Kidney epithelial cell (primary cell): ENCODE data around the gene USP15. TPM values are rescaled to one million over a fixed set of nuclear protein-coding genes. Genes with fewer than 3 reads are reported as not detected.

Source experiments
- DNase-seq: peaks from one replicate; pipeline ENCODE4 v3.0.0-alpha.2; 2010; ENCODE audit warnings: low read depth
- H3K27me3 ChIP-seq: 2 replicates; pipeline ENCODE4 v1.6.0; 2011; ENCODE audit warnings: low read length; ENCODE audit not compliant: control insufficient read depth, insufficient read depth
- H3K36me3 ChIP-seq: 2 replicates; pipeline ENCODE4 v1.5.1; 2011; ENCODE audit warnings: low read length; ENCODE audit not compliant: control insufficient read depth, insufficient read depth
- H3K4me3 ChIP-seq: 2 replicates; pipeline ENCODE4 v1.5.1; 2011; ENCODE audit warnings: low read depth, mild to moderate bottlenecking, control low read depth, low read length
- total RNA-seq: library from RNA; depleted of rRNA; stranded (reverse); fragments of >200 nt; gene quantifications from 2 replicates; pipeline ENCODE4 v1.2.3, GENCODE V29; 2015
- TF ChIP-seq, protein P1 (sequence below): IDR thresholded peaks from 2 replicates; pipeline ENCODE4 v1.5.1; 2011; ENCODE audit warnings: mild to moderate bottlenecking, moderate library complexity, low read length, control low read depth, inconsistent platforms; ENCODE audit not compliant: insufficient read depth, poor library complexity, severe bottlenecking

The USP15 gene
- total RNA-seq, 1 donor from 2014 or later, result 37.5 TPM

DNA sequence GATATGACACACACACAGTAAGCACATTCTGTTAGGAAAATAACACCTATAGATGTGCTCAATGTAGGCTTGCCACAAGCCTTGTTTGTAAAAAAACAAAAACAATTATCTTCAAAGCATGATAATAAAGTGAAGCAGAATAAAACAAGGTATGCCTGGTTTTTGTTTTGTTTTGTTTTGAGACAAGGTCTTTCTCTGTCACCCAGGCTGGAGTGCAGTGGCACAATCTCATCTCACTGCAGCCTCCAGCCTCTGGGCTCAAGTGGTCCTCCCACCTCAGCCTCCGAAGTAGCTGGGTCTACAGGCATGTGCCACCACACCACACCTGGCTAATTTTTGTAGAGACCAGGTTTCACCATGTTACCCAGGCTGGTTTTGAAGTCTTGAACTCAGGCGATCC lies 154.0 kb downstream of the USP15 start:
- Histone ChIP-seq H3K36me3 (no peaks in the 10 kb centered on the region), H3K27me3 (no peaks in the 10 kb centered on the region), H3K4me3 (no peak overlapping the region)
- no peak for DNase-seq
- TF ChIP-seq, protein P1, sequence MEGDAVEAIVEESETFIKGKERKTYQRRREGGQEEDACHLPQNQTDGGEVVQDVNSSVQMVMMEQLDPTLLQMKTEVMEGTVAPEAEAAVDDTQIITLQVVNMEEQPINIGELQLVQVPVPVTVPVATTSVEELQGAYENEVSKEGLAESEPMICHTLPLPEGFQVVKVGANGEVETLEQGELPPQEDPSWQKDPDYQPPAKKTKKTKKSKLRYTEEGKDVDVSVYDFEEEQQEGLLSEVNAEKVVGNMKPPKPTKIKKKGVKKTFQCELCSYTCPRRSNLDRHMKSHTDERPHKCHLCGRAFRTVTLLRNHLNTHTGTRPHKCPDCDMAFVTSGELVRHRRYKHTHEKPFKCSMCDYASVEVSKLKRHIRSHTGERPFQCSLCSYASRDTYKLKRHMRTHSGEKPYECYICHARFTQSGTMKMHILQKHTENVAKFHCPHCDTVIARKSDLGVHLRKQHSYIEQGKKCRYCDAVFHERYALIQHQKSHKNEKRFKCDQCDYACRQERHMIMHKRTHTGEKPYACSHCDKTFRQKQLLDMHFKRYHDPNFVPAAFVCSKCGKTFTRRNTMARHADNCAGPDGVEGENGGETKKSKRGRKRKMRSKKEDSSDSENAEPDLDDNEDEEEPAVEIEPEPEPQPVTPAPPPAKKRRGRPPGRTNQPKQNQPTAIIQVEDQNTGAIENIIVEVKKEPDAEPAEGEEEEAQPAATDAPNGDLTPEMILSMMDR, result no peak

DNA sequence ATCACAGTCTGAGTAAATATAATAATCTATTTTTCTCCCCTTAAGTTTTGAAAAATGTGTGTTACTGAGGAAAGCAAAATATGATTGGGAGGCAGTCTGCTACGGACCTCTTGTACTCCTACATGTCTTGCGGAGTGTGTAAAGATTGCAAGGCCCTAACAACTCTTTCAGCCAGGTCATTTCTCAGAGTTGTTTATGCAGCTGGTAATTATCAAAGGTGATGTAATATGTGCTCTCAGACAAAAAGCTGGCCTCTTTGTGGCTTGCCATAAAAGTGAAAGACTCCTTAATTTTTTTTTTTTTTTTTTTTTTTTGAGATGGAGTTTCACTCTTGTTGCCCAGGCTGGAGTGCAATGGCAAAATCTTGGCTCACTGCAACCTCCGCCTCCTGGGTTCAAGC lies 165.9 kb downstream of the USP15 start:
- TF ChIP-seq, protein P1, result no peak
- no peaks in the 10 kb centered on the region for H3K36me3 ChIP-seq
- DNase-seq, result peak; percentile 7
- no peaks in the 10 kb centered on the region for H3K27me3 ChIP-seq
- H3K4me3 ChIP-seq, result no peak overlapping the region

- H3K27me3 ChIP-seq, result no peaks in the 10 kb centered on the region
- no peak overlapping the region for H3K4me3 ChIP-seq
- TF ChIP-seq, protein P1, result no peak
- no peak for DNase-seq
- H3K36me3 ChIP-seq, result no peaks in the 10 kb centered on the region
These were observed 169.3 kb downstream of the USP15 start for GRCh38 chr12:62429457-62429856.

DNA sequence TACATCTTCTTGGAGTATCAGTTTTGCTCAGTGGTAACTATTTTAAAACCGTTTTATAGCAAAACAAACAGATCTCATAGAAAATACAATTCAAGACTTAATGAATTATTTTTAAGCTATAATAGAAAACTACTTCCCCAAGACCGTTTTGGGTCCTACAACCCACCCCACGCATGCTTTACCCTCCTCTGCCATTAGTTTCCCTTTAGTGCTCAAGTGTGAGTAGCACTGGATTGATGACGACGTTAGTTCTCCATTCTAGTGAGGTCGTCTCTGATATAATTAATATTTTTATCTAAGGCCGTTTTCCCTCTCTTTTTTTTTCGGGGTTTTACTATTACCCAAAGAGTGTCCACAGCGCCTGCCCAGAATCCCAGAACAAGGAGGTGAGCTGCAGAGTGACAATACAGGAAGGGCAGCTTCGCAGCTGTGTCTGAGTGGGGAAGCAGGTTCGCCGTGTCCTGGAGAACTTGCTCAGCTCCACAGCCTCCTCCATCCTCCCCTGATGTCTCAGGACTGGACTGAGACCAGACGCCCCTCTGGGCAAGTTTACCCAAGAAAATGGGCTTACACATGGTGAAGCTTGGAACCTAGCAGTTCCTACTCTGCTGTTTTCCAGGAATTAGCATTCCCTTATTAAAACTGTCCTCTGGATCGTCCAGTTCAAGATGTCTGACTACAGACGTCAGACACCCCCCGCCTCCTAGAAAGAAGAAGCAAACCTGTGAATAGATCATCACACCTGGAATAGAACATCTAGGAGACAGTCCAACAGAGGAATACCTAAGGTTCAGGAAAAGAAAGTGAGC lies 174.5 kb downstream of the USP15 start:
- DNase-seq, result no peak

DNA sequence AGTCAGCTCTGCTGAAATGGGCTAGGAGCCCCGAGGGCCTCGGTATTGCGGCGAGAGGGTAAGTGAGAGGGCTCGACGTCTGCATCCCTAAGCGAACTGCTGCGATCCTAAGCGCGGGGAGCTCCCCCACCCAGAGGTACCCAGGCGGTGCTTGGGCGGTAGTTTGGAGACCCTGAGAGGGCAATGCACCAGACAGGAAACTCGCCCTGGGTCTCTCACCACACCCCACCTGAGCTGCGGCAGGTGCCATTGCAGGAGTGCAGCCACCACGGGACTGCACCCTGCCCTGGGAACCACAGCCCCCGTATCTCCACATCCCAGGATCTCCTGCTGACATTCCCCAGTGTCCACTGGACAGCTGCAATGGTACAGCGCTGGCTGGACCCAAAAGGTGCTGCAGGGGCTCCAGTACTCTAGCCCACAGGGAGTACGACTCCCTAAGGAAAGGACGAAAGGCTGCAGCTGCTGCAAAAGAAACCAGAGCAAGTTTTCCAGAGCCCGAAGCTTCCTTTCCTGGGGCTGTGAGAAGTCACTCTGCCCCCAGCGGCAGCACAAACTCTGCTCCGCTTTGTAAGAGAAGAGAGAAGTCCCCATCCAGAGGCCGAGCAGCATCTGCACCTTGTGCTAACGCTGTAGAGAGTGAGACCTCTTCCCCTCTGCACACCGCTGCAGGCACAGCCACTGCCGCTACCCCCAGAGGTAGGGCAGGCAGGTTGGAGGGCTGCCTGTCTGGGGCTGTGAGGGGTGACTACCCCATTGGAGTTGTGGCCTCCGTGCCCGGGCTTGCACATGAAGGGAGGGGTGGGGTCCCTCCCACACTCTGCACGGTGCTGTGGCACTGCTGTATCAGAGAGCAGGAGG lies 175.3 kb downstream of the USP15 start:
- peaks cover 6% of the 10 kb centered on the region for H3K27me3 ChIP-seq
- TF ChIP-seq, protein P1, result peak; percentile 80
- DNase-seq, result peak; percentile 35
- no peaks in the 10 kb centered on the region for H3K36me3 ChIP-seq
- peak overlapping the region; percentile 40 for H3K4me3 ChIP-seq

More for the DNA sequence above, 174.5 kb downstream of the USP15 start:
- H3K4me3 ChIP-seq, result peak overlapping the region; percentile 40
- TF ChIP-seq, protein P1, result no peak
- peaks cover 6% of the 10 kb centered on the region for H3K27me3 ChIP-seq
- no peaks in the 10 kb centered on the region for H3K36me3 ChIP-seq
